H9 (cell line): ENCODE data around the gene RHBDL1. TPM values are rescaled to one million over a fixed set of nuclear protein-coding genes. Genes with fewer than 3 reads are reported as not detected.
A peak's percentile ranks its signal among the peaks of the same experiment; 100 is the strongest.

ENCODE experiments used
- DNase-seq: peaks from one replicate; pipeline ENCODE4 v3.0.0-alpha.2; 2017
- H2AFZ ChIP-seq: one replicate; pipeline ENCODE4 v1.6.1; 2013; ENCODE audit warnings: mild to moderate bottlenecking, low read length, control low read depth, moderate library complexity
- H2AK5ac ChIP-seq: 2 replicates; pipeline ENCODE4 v1.6.1; 2013; ENCODE audit warnings: low read length, control low read depth, mixed read lengths; ENCODE audit not compliant: insufficient read length
- H2BK120ac ChIP-seq: one replicate; pipeline ENCODE4 v1.6.1; 2013; ENCODE audit warnings: low read depth, mild to moderate bottlenecking, low read length, control low read depth, inconsistent platforms; ENCODE audit not compliant: poor library complexity, severe bottlenecking
- H2BK12ac ChIP-seq: 2 replicates; pipeline ENCODE4 v1.6.1; 2013; ENCODE audit warnings: low read length, control low read depth, mixed read lengths, low read depth; ENCODE audit not compliant: insufficient read length
- H2BK15ac ChIP-seq: 2 replicates; pipeline ENCODE4 v1.6.1; 2013; ENCODE audit warnings: low read depth, low read length, control low read depth
- H2BK20ac ChIP-seq: one replicate; pipeline ENCODE4 v1.6.1; 2013; ENCODE audit warnings: low read depth, mild to moderate bottlenecking, low read length, control low read depth, inconsistent platforms; ENCODE audit not compliant: poor library complexity, severe bottlenecking
- H2BK5ac ChIP-seq: 2 replicates; pipeline ENCODE4 v1.6.1; 2013; ENCODE audit warnings: low read length, control low read depth, mixed read lengths; ENCODE audit not compliant: insufficient read length
- H3K14ac ChIP-seq: 2 replicates; pipeline ENCODE4 v1.6.1; 2013; ENCODE audit warnings: low read length, control low read depth; ENCODE audit not compliant: insufficient read depth
- H3K18ac ChIP-seq: 2 replicates; pipeline ENCODE4 v1.6.1; 2013; ENCODE audit warnings: low read depth, mild to moderate bottlenecking, mixed read lengths, low read length, control low read depth; ENCODE audit not compliant: insufficient read length
- H3K23ac ChIP-seq: 2 replicates; pipeline ENCODE4 v1.6.1; 2013; ENCODE audit warnings: low read length, control low read depth, mixed read lengths, low read depth; ENCODE audit not compliant: insufficient read length
- H3K23me2 ChIP-seq: 2 replicates; pipeline ENCODE4 v1.6.1; 2013; ENCODE audit warnings: low read depth, mild to moderate bottlenecking, mixed read lengths, low read length, control low read depth; ENCODE audit not compliant: insufficient read length, poor library complexity, severe bottlenecking
- H3K27ac ChIP-seq: 2 replicates; pipeline ENCODE4 v1.5.1; 2013; ENCODE audit warnings: low read length, control low read depth, mixed read lengths, low read depth; ENCODE audit not compliant: insufficient read length
- H3K27me3 ChIP-seq: 2 replicates; pipeline ENCODE4 v1.6.1; 2013; ENCODE audit warnings: low read length, control low read depth, inconsistent platforms; ENCODE audit not compliant: insufficient read depth
- H3K4ac ChIP-seq: 2 replicates; pipeline ENCODE4 v1.6.1; 2013; ENCODE audit warnings: low read depth, mild to moderate bottlenecking, control low read depth, inconsistent platforms, low read length, moderate library complexity
- H3K4me1 ChIP-seq: 2 replicates; pipeline ENCODE4 v1.6.1; 2013; ENCODE audit warnings: low read length, control low read depth, inconsistent platforms; ENCODE audit not compliant: insufficient read depth
- H3K4me2 ChIP-seq: 2 replicates; pipeline ENCODE4 v1.6.1; 2013; ENCODE audit warnings: low read length, control low read depth, mixed read lengths; ENCODE audit not compliant: insufficient read length, insufficient read depth
- H3K56ac ChIP-seq: 2 replicates; pipeline ENCODE4 v1.6.1; 2013; ENCODE audit warnings: low read depth, mild to moderate bottlenecking, mixed read lengths, low read length, control low read depth; ENCODE audit not compliant: insufficient read length
- H3K79me1 ChIP-seq: 2 replicates; pipeline ENCODE4 v1.6.1; 2013; ENCODE audit warnings: low read depth, mild to moderate bottlenecking, moderate library complexity, low read length, control low read depth, inconsistent platforms; ENCODE audit not compliant: insufficient read depth, poor library complexity, severe bottlenecking
- H3K79me2 ChIP-seq: 2 replicates; pipeline ENCODE4 v1.6.1; 2013; ENCODE audit warnings: low read length, control low read depth, inconsistent platforms; ENCODE audit not compliant: insufficient read depth
- H3K9ac ChIP-seq: 2 replicates; pipeline ENCODE4 v1.6.1; 2013; ENCODE audit warnings: low read length, control low read depth, mixed read lengths; ENCODE audit not compliant: insufficient read length; ENCODE audit errors: extremely low read depth
- H3K9me3 ChIP-seq: one replicate; pipeline ENCODE4 v1.6.1; 2013; ENCODE audit warnings: low read depth, low read length, inconsistent platforms; ENCODE audit not compliant: control insufficient read depth
- H3T11ph ChIP-seq: one replicate; pipeline ENCODE4 v1.6.1; 2013; ENCODE audit warnings: mild to moderate bottlenecking, low read length, control low read depth, inconsistent platforms
- H4K20me1 ChIP-seq: one replicate; pipeline ENCODE4 v1.6.1; 2013; ENCODE audit not compliant: control insufficient read depth, insufficient read length, insufficient read depth
- H4K5ac ChIP-seq: 2 replicates; pipeline ENCODE4 v1.6.1; 2013; ENCODE audit warnings: low read depth, mild to moderate bottlenecking, mixed read lengths, low read length, control low read depth; ENCODE audit not compliant: insufficient read length
- H4K8ac ChIP-seq: replicated peaks from 2 replicates; pipeline ENCODE4 v1.6.1; 2013; ENCODE audit warnings: low read length, control low read depth, mixed read lengths, low read depth; ENCODE audit not compliant: insufficient read length
- H4K91ac ChIP-seq: 2 replicates; pipeline ENCODE4 v1.6.1; 2013; ENCODE audit warnings: low read depth, mild to moderate bottlenecking, moderate library complexity, mixed read lengths, low read length, control low read depth; ENCODE audit not compliant: insufficient read length
- H3K27ac Mint-ChIP-seq, 3 experiments: 2 replicates in 2 of 3; 3 replicates in 1 of 3; pipeline ENCODE4 v1.8.0; 2020 to 2021; ENCODE audit warnings: mixed read lengths in 3 of 3, mild to moderate bottlenecking in 1 of 3, moderate library complexity in 1 of 3
- H3K27me3 Mint-ChIP-seq: 2 replicates; pipeline ENCODE4 v1.8.0; 2021; ENCODE audit warnings: low read depth, mild to moderate bottlenecking, moderate library complexity, mixed read lengths
- H3K36me3 Mint-ChIP-seq, 3 experiments: 2 replicates in 2 of 3; 3 replicates in 1 of 3; pipeline ENCODE4 v1.8.0; 2020 to 2021; ENCODE audit warnings: low read depth in 3 of 3, mixed read lengths in 3 of 3; ENCODE audit not compliant: insufficient read depth in 1 of 3
- H3K4me1 Mint-ChIP-seq, 2 experiments: 2 replicates each; pipeline ENCODE4 v1.8.0; 2020; ENCODE audit warnings: mixed read lengths in 2 of 2
- H3K4me3 Mint-ChIP-seq, 2 experiments: 2 replicates in 1 of 2; 3 replicates in 1 of 2; pipeline ENCODE4 v1.8.0; 2020 to 2021; ENCODE audit warnings: mild to moderate bottlenecking in 2 of 2, mixed read lengths in 2 of 2, moderate library complexity in 1 of 2
- H3K9me3 Mint-ChIP-seq, 2 experiments: 2 replicates in 1 of 2; 3 replicates in 1 of 2; pipeline ENCODE4 v1.8.0; 2020; ENCODE audit warnings: mild to moderate bottlenecking in 2 of 2, mixed read lengths in 2 of 2, moderate library complexity in 1 of 2
- WGBS: extraction: QIAGEN DNeasy Blood & Tissue Kit; methylation state at CpG from one replicate; pipeline ENCODE4 v1.1.7; 2013; ENCODE audit warnings: missing lambda C conversion rate, low lambda C conversion rate, mixed read lengths; ENCODE audit not compliant: insufficient read length; ENCODE audit errors: extremely low coverage; 5-methylcytosine and 5-hydroxymethylcytosine counted together
- total RNA-seq: library from RNA; stranded (reverse); gene quantifications from 2 replicates; pipeline ENCODE4 v1.2.1, GENCODE V29; 2021
- TF ChIP-seq, protein P1 (sequence below): fragments of 200-600 bp; sonication (generic); conservative IDR thresholded peaks from 3 replicates; pipeline ENCODE4 v1.8.0; 2021; ENCODE audit warnings: antibody characterized with exemption, mild to moderate bottlenecking

The RHBDL1 gene
- total RNA-seq, 1 experiment from 2014 or later: 7.6 TPM

- Mint-ChIP-seq H3K27ac (peak within 1 kb of the TSS in 1 of 3 experiments; percentile 83; a peak in 1 of 7 replicates), H3K4me1 (peaks cover 2 to 12% of the 10 kb centered on the region in 2 experiments; a peak in 3 of 4 replicates), H3K36me3 (peaks cover 2 to 11% (median 4%) of the 10 kb centered on the region in 3 experiments; a peak in 4 of 7 replicates), H3K9me3 (no peaks in the 10 kb centered on the region), H3K4me3 (peak within 1 kb of the TSS; percentile 74 to 84), H3K27me3 (no peaks in the 10 kb centered on the region; the same call in 1 of the 2 replicates)
- H3K79me1 ChIP-seq: no peaks in the 10 kb centered on the region
- H4K5ac ChIP-seq: no peak within 1 kb of the TSS
- no peaks in the 10 kb centered on the region for H3K27me3 ChIP-seq
- peaks cover 9% of the 10 kb centered on the region for H3K23me2 ChIP-seq
- H4K91ac ChIP-seq: no peak within 1 kb of the TSS
- peak within 1 kb of the TSS; percentile 16; the same call in 1 of the 2 replicates for H3K14ac ChIP-seq
- no peak within 1 kb of the TSS for H3K18ac ChIP-seq
- H2AK5ac ChIP-seq: no peak within 1 kb of the TSS
- TF ChIP-seq, protein P1, sequence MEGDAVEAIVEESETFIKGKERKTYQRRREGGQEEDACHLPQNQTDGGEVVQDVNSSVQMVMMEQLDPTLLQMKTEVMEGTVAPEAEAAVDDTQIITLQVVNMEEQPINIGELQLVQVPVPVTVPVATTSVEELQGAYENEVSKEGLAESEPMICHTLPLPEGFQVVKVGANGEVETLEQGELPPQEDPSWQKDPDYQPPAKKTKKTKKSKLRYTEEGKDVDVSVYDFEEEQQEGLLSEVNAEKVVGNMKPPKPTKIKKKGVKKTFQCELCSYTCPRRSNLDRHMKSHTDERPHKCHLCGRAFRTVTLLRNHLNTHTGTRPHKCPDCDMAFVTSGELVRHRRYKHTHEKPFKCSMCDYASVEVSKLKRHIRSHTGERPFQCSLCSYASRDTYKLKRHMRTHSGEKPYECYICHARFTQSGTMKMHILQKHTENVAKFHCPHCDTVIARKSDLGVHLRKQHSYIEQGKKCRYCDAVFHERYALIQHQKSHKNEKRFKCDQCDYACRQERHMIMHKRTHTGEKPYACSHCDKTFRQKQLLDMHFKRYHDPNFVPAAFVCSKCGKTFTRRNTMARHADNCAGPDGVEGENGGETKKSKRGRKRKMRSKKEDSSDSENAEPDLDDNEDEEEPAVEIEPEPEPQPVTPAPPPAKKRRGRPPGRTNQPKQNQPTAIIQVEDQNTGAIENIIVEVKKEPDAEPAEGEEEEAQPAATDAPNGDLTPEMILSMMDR: no peak
- H2BK120ac ChIP-seq: no peak within 1 kb of the TSS
- H2BK5ac ChIP-seq: no peak within 1 kb of the TSS
- peak within 1 kb of the TSS; percentile 43 for H3K4me2 ChIP-seq
- H4K8ac ChIP-seq: no peak within 1 kb of the TSS
- no peak within 1 kb of the TSS for H3K4ac ChIP-seq
- no peaks in the 10 kb centered on the region for H3K9me3 ChIP-seq
- H3K79me2 ChIP-seq: no peaks in the 10 kb centered on the region
- H3K27ac ChIP-seq: no peak within 1 kb of the TSS
- H4K20me1 ChIP-seq: no peaks in the 10 kb centered on the region
- H3K9ac ChIP-seq: peak within 1 kb of the TSS; percentile 23
- H2BK20ac ChIP-seq: no peak within 1 kb of the TSS
- H3K23ac ChIP-seq: no peak within 1 kb of the TSS
- no peak within 1 kb of the TSS for H2BK15ac ChIP-seq
- H3K4me1 ChIP-seq: no peaks in the 10 kb centered on the region
- H3K56ac ChIP-seq: no peak within 1 kb of the TSS
- no peak within 1 kb of the TSS for H3T11ph ChIP-seq
- no CpG with 5 or more reads among the region's 91 CpGs for WGBS
- no peak within 1 kb of the TSS for H2AFZ ChIP-seq
- DNase-seq: peak; percentile 93
- H2BK12ac ChIP-seq: no peak within 1 kb of the TSS
These were observed 26.5 kb upstream of the RHBDL1 start, which contains the start of gene WDR90 for GRCh38 chr16:648781-649589. TSS of gene WDR90 (plus strand) at chr16:649365. CDS start at chr16:649417, 52 bp downstream.
